AG09319 (cell line): ENCODE results near the gene TRMT44.

Source experiments
- DNase-seq: peaks from one replicate; pipeline ENCODE4 v3.0.0-alpha.2; 2010; ENCODE audit warnings: low read depth; ENCODE audit errors: extremely low read depth
- TF ChIP-seq, protein P1 (sequence below): IDR thresholded peaks from 2 replicates; pipeline ENCODE4 v1.5.1; 2011; ENCODE audit warnings: low read depth, mild to moderate bottlenecking, inconsistent platforms, low read length, moderate library complexity

The TRMT44 gene

DNA sequence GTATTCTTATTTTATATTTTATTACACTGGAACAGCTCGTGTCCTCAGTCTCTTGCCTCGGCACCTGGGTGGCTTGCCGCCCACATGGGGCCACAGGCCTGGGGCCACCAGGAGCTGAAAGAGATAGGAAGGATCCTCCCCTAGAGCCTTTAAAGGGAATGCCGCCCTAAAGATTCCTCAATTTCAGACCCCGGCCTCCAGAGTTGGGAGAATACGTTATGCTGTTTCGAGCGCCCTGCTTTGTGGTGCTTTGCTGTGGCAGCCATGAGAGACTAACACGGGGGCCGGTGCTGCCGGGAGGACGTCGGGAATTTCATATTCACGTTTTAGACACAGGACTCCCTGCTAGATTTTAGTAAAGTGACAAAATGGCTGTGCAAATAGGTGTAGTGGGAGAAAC is 33.3 kb upstream of the TRMT44 start:
- DNase-seq, result no peak
- TF ChIP-seq, protein P1, sequence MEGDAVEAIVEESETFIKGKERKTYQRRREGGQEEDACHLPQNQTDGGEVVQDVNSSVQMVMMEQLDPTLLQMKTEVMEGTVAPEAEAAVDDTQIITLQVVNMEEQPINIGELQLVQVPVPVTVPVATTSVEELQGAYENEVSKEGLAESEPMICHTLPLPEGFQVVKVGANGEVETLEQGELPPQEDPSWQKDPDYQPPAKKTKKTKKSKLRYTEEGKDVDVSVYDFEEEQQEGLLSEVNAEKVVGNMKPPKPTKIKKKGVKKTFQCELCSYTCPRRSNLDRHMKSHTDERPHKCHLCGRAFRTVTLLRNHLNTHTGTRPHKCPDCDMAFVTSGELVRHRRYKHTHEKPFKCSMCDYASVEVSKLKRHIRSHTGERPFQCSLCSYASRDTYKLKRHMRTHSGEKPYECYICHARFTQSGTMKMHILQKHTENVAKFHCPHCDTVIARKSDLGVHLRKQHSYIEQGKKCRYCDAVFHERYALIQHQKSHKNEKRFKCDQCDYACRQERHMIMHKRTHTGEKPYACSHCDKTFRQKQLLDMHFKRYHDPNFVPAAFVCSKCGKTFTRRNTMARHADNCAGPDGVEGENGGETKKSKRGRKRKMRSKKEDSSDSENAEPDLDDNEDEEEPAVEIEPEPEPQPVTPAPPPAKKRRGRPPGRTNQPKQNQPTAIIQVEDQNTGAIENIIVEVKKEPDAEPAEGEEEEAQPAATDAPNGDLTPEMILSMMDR, result no peak

DNA sequence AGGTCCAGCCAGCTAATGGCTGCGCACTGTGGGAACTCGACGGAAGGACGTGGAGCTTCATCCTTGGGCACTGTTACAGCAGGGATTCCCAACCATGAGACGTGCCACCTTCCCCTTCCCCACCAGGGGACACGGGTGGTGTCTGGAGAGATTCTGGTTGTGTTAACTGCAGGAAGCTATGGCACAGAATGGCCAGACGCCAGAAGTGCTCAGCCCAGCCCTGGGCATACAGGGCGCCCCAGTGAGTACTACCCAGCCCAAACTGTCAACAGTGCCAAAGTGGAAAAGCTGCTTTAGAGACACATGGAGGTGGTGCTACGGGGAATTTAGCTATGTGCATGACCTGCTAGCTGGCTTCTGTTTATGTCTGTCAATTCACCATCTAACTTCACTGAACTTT is 32.8 kb upstream of the TRMT44 start:
- TF ChIP-seq, protein P1, result no peak
- DNase-seq, result no peak

DNA sequence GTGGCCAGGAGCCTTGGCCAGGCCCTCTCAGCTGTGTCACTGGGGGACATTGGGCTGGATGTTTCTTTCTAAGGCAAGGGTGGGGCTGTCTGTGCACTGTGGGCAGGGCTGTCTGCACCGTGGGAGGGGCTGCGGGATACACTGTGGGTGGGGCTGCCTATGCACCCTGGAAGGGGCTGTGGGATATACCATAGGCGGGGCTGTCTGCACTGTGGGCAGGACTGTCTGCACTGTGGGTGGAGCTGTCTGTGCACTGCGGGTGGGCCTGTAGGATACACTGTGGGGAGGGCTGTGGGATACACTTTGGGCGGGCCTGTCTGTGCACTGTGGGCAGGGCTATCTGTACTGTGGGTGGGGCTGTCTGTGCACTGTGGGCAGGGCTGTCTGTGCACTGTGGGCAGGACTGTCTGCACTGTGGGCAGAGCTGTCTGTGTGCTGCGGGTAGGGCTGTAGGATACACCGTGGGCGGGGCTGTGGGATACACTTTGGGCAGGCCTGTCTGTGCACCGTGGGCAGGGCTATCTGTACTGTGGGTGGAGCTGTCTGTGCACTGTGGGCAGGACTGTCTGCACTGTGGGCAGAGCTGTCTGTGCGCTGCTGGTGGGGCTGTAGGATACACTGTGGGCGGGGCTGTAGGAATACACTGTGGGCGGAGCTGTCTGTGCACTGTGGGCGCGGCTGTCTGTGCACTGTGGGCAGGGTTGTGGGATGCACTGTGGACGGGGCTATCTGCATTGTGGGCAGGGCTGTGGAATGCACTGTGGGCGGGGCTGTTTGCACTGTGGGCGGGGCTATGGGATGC is 31.1 kb upstream of the TRMT44 start:
- DNase-seq, result no peak
- TF ChIP-seq, protein P1, result no peak

DNA sequence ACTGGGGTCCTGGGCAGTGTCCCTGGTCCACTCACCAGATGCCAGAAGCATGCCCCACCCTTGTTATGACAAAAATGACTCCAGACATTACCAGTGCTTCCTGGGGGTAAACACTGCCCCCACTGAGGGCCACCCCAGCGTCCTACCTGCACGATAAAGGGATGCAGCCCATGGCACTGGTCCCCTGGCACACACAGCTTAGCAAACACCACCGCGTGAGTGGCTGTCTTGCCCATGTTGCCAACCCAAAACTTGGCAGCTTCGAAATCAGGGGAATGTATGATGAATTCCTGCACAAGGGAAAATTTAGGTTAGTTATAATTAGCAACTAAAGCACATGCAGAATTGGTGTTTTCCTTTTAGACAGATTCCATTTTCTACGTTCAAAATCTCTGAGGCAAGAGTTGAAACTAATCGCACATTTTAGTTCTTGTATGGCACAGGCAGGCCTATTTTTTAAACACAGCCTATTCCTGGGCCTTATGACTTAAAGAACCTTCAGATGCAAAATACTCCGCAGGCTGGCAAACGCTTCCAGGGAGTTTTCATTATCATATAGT is 30.4 kb upstream of the TRMT44 start:
- TF ChIP-seq, protein P1, result no peak
- DNase-seq, result no peak

DNA sequence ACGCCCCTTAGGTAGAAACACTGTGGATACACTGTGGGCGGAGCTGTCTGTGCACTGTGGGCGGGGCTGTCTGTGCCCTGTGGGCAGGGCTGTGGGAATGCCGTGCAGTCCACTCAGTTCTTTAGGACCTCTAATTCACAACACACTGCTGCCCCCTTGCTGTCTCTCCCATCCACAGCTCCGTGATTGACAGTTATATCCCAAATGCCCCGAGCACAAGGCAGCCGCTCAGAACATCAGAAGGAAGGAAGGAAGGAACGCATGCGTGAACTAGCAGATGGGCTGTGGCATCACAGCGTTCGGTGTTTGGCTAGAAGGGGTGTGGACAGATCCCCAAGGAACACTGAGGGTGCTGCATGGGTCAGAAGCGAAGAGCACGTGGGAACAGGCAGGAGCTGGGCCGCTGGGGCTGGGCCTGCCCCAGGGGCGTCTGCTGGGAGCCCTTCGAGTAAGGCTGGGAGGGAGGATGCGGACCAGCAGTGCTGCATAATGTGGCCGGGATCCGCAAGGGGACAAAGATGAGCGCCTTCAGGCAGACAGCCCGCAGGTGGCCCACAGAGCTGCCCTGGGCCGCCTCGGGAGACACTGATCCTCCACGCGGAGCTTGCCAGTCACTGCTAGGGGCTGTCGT is 29.8 kb upstream of the TRMT44 start:
- TF ChIP-seq, protein P1, result peak; percentile 26
- DNase-seq, result no peak

DNA sequence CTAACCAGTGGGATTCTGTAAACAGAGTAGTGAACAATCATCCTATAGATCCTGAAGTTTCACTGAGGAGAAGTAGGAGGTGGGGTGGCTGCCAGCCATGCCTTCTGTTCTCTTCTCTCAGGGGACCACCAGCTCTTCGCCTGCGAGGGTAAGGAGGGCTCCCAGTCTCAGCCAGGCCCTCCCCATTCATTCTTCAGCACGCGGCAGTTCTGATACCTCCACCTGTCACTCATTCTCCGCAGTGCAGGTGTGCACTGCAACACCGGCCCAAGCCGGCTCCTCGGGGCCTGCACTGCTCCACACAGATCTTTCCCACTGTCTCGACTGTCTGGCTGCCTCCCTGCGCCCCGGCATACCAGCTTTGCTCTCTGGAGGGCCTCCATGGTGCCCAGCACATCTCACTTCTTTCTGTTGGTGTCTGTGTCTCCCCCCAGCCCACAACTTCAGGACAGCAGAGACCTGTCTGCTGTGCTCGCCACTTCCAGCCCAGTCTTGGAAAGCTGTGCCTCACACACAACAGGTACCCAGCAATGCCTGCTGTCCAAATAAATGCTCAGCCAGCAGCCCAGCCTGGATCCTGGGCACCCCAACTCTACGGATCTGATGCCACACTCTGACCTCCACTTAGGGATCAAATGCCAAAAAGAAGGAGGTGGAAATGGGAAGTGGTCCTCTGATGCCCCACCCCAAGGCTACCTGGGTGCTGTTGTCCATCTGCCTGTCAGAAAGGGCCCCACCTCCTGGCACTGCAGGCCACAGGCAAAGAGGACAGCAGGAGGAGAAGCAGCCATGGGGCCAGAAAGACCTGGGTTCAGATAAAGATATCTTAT is 29.0 kb upstream of the TRMT44 start:
- no peak for DNase-seq
- TF ChIP-seq, protein P1, result no peak

DNA sequence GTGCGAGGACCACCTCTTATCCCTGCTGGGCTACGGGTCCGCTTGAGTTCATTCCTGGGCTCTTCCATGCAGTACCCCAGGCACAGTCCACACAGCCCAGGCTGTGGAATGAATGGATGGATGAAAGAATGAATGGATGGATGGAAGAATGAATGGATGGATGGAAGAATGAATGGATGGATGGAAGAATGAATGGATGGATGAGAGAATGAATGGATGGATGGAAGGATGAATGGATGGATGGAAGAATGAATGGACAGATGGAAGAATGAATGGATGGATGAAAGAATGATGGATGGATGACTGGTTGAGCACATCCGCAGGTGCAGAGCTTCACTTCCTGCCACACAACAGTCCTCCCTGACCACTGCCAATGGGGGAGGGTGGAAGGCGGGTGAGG is 28.3 kb upstream of the TRMT44 start:
- DNase-seq, result no peak
- TF ChIP-seq, protein P1, result no peak
